Coronary artery (tissue), 2 donors: ENCODE results near the gene PSTK.

Experiments used
- DNase-seq: peaks from one replicate; pipeline ENCODE4 v3.0.0-alpha.2; 2017; ENCODE audit warnings: low spot score
- H3K27ac ChIP-seq, 2 donors: fragments of 200-600 bp; sonication (generic); one replicate each; pipeline ENCODE4 v1.5.1; 2016 to 2019
- H3K4me3 ChIP-seq: fragments of 200-600 bp; sonication (generic); 2 replicates; pipeline ENCODE4 v1.5.1; 2016; ENCODE audit warnings: mild to moderate bottlenecking, moderate library complexity
- CTCF ChIP-seq: fragments of 200-600 bp; sonication (generic); IDR thresholded peaks from one replicate; pipeline ENCODE4 v1.5.1; 2019; ENCODE audit warnings: antibody characterized with exemption

The PSTK gene

DNA sequence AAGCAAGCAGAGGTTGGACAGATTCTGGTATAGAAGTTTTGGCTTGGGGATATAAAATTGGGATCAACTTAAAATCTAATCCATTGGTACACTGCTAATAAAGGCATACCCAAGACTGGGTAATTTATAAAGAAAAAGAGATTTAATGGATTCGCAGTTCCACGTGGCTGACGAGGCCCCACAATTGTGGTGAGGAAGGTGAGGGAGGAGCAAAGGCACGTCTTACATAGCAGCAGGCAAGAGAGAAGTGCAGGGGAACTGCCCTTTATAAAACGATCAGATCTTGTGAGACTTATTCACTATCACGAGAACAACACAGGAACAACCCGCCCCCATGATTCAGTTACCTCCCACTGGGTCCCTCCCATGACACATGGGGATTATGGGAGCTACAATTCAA lies 38.3 kb downstream of the PSTK start:
- TF ChIP-seq CTCF: no peak
- DNase-seq: no peak
- H3K27ac ChIP-seq: no peak overlapping the region
- no peak overlapping the region for H3K4me3 ChIP-seq

- no peak for DNase-seq
- TF ChIP-seq CTCF: no peak
- Histone ChIP-seq H3K27ac (no peak overlapping the region), H3K4me3 (no peak overlapping the region)
Observed at GRCh38 chr10:123019264-123019663, 39.1 kb downstream of the PSTK start.

DNA sequence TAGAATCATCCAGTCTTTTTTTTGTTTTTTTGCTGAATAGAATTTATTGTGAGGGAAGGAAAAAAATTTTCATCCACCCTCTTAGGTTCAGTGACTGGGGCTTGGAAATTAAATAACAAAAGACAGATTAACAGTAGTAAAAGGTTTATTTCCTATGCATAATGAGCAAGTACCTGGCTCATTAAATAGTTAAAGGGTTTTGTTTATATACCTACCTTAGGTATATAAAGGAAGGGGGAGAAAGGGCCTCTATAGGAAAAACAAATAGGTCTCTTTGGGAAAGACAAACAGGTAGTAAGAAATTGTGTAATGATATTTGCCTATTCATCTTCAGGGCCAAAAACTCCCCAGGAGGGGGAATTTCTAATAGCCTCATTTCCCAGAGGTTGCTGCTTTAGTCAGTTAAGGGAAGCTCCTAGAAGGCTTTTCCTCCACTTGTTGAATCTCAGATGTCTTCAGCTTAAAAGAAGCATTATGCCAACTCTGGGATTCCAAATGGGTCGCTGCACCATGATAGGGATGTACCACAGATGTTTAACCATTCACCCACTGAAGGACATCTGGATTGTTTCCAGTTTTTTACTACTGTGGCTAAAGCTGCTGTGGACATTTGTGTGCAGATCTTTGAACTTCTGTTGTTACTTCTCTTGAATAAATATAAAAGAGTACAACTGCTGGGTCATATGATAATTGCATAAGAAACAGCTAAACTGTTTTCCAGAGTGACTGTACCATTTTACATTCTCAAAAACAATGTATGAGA lies 39.9 kb downstream of the PSTK start:
- Histone ChIP-seq H3K4me3 (no peak overlapping the region), H3K27ac (no peak overlapping the region)
- no peak for TF ChIP-seq CTCF
- no peak for DNase-seq

- no peak overlapping the region for H3K4me3 ChIP-seq
- TF ChIP-seq CTCF: no peak
- H3K27ac ChIP-seq: no peak overlapping the region
- no peak for DNase-seq
Observed at GRCh38 chr10:123021517-123021916, 41.3 kb downstream of the PSTK start.

DNA sequence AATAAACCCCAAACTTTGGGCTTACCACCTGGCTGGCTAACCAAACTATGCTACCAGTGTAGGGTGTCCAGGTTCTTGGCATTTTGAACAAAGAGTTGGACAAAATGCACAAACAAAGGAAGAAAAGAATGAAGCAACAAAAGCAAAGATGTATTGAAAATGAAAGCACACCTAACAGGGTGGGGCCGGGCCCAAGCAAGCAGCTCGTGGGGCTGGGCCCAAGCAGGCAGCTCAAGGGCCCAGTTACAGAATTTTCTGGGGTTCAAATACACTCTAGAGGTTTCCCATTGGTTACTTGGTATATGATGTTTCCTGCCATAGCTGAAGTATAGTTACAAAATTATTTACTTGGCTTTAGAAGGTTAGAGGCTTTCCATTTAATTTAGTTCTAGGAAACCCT lies 44.3 kb downstream of the PSTK start:
- H3K4me3 ChIP-seq: no peak overlapping the region
- no peak for TF ChIP-seq CTCF
- H3K27ac ChIP-seq: no peak overlapping the region
- DNase-seq: no peak

- DNase-seq: no peak
- H3K4me3 ChIP-seq: no peak overlapping the region
Observed at GRCh38 chr10:123026302-123026701, 46.1 kb downstream of the PSTK start.

More at GRCh38 chr10:123026302-123026701, 46.1 kb downstream of the PSTK start:
- no peak overlapping the region for H3K27ac ChIP-seq
- no peak for TF ChIP-seq CTCF
